ENCODE measurements around the gene ADGRL3.

Gene ADGRL3

DNA sequence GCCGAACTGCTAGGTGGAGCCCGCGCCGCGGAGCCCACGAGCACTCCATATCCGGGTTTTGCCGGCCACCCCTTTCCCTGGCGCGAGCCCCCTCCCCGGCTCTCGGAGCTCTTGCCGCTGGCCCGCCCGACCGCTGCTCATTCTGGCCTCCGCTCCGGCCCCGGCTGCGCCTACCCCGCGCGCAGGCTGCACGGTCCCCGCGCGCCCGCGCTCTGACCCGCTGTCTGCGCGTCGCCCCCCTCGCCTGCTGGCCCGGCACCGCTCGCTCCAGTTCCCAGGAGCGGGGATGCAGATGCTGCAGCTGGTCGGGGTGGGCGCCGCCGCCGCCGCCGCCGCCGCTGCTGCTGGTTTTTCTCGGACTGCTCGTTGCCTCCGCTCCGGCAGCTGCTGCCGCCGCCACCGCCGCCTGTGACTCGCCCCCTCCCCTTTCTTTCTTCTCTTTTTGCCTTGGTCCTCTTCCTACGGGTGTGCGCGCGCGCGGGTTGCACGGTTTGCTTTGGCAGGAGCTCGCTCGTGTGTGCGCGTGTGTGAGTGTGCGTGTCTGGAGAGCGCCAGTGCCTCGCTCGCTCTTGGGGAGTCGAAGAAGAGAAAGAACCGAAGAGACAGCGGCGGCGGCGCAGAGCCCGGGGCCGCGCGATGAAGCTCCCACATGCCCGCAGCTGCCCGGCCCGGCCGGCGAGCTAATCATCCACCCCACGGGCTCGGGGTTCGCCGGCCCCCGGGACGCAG is at the start of gene ADGRL3:
TSS of gene ADGRL3 (plus strand) at position 140 of the 729 bp plus-strand sequence.
- no peak for DNase-seq

DNA sequence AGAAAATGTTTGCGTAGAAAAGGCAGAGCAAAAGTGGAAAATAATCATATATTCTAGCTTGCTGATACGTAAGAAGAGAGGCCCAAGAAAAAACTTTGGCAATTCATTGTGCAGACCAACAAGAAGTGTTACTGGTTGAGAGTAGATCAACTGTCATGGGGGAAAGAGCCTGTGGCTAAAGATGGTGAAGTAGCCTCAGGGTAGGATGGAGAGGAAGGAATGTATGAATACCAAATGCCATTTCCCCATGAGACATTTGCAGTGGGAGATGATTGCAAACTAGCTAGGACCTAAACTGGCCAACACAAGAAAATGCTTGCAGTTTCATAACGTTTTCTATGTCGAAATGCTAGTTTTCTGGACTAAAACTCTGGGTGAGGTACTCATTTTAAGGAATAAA is 47.7 kb upstream of the ADGRL3 start:
- no peak for DNase-seq

DNA sequence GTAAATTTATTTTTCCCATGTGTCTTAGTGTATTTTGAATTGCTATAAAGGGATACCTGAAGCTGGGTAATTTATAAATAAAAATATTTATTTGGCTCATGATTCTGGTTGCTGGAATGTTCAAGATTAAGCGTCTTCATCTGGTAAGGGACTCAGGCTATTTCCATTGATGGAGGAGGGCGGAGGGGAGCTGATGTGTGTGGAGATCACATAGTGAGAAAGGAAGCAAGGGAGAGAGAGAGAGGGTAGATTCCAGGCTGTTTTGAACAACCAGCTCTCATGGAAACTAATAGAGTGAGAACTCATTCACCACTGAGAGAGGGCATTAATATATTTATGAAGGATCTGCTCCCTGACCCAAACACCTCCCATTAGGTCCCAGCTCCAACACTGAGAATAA is 39.6 kb upstream of the ADGRL3 start:
- DNase-seq = no peak

DNA sequence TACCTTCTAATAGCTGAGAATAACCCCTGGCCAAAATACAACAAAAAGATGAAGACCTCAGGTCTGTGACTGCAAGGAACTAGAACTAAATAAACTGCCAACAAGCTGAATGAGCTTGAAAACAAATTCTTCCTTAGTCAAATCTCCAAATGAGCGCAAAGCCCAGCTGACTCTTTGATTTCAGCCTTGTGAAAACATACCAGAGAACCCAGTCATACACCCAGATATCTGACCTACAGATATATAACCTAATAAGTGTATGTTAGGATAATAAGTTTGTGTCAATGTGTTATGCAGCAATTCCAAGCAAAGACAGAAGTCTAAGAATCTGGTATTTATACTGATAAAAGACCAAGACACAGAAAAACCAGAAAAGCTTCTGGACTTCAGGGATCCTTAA is 38.0 kb upstream of the ADGRL3 start:
- no peak for DNase-seq

DNA sequence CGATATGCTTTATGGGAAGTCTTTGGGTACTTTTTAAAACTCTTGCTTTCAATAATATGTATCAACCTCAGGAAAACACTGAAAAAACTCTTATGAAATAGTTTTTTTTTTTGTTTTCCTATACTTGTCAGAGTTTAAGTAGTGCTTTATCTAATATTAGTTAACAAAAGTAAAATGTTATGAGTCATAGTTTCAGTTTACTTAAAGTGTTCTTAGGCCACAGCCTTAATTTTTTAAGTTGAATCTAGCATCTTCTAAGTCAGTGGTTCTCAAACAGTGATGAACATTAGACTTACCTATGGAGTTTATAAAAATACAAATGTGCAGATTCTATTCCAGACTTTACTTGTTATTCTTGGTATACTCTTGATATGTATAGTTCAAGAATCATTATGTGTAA is 26.3 kb upstream of the ADGRL3 start:
- DNase-seq = no peak

DNA sequence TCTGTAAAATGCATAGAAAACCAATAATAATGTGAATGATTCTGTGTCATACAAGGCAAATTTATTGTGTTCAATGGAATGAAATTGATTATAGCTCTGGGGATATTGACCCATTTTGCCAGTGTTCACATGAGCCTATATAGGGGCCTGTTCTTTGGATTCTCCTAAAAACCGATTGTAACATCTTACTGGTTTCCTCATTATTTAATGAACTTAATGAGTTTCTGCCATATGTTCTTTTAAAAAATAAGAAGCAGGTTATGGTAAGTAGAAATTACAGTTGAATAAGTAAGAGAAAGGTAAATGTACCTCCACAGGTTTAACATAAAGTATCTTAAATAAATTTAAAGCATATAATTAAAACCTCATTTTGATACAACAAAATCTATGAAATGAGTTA is 24.6 kb upstream of the ADGRL3 start:
- DNase-seq = no peak

DNA sequence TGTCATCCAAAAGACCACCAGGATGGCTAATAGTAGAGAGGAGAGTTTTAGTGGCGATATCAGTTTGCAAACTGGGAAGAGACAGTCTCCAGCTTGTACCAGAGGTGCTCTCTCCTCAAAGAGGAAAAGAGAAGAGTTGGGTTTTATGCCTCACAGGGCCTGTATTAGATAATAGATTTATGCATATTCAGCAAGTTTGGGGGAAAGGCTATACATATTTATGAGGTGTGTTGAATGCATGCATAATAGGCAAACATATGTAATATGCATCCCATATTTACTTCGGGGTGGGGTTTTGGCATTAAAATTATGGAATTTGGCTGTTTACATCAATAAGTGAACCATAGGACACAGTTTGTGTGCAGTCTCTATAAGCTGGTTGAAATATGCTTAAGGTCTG is 22.8 kb upstream of the ADGRL3 start:
- no peak for DNase-seq

DNA sequence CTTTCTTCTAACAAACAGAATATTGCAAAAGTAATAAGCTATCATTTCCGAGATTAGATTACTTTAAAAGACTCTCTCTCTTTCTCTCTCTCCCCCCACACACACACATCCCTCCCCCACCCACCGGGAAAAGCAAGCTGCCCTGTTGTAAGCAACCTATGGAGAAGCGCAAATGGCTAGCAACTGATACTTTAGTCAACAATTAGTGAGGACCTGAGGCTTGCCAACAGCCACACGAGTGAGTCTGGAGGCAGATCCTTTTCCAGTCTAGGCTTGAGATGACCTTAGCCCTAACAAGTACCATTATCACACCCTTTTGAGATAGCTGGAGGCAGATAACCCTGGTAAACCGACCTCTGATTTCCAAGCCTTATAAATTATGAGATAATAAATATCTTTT is 19.7 kb upstream of the ADGRL3 start:
- DNase-seq = no peak

DNA sequence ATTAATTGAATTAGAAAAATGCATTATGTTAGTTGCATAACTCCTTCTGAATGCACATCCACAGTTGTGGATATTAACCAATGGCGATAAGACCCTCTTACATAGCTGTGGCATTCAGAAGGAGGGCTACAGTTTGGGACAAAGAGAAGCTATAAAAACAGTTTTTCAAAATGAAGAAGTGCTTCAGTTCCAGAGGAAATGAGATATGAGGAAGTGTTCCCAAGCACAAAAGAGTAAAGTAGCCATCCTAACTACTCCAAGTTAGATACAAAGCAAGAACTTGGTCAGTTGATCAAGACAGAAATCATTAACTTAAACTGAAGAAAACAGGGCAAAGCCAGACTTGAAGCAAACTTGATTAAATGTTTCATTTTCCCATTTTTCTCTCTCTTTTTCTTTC is 17.2 kb upstream of the ADGRL3 start:
- no peak for DNase-seq

DNA sequence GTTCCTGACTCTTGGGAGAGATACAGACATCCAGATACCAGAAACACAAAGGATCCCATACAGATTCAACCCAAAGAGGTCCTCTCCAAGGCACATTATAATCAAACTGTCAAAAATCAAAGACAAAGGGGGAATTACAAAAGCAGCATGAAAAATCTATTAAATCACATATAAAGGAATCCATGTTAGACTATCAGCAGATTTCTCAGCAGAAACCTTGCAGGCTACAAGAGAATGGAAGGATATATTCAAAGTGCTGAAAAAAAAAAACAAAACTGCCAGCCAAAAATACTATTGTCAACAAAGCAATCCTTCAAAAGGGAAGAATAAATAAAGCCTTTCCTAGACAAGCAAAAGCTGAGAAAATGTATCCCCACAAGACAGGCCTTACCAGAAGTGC is 14.8 kb upstream of the ADGRL3 start:
- no peak for DNase-seq

DNA sequence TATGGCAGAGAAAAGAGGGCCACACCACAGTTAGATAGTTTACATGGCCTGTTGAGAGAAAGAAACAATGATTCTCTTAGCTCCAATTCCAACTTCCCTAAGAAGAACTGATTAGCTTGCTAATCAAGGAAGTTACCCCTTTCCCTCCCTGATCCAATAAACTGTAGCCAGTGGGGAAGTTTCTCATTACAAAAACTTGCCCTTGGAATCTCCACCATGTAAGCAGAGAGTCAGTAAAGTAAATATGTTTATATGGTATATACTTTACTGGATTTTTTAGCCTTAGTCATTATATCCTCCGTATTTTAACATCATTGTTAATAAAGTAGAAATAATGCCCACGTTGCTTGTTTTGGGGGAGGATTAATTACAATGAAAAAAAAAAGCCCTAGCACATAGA is 7.7 kb upstream of the ADGRL3 start:
- DNase-seq = no peak

DNA sequence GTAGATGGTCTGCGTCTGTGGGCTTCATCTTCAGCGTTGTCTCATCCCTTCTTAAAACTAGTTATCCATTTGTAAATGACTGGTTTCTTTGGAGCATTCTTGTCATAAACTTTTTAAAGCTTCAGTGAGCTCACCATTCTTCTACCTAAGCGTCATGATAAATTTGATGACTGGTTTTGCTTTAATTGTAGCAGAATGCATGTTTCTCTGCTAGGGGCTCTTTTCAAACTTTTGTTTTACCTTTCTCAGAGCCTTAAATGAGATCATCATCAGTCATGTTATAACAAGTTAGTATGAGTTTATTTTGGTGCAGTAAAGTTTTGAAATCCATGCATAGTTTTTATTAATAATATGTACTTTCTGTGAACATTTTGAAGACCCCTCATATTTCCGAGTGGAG is 6.3 kb upstream of the ADGRL3 start:
- no peak for DNase-seq

DNA sequence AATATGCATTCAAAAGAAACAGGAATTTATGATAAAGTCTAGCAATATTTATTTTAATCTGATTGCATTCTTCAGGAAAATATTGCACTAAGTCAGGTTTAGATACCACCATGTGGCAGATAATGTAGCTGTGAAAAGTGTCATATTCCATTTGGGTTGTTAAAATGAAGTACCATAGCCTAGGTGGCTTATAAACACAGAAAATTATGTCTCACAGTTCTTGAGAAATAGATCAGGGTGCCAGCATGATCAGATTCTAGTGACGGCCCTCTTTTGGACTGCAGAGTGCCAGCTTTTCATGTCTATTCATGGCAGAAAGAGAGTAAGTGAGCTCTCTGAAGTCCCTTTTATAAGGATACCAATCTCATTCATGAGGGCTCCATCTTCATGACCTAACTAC is 5.6 kb upstream of the ADGRL3 start:
- DNase-seq = no peak

DNA sequence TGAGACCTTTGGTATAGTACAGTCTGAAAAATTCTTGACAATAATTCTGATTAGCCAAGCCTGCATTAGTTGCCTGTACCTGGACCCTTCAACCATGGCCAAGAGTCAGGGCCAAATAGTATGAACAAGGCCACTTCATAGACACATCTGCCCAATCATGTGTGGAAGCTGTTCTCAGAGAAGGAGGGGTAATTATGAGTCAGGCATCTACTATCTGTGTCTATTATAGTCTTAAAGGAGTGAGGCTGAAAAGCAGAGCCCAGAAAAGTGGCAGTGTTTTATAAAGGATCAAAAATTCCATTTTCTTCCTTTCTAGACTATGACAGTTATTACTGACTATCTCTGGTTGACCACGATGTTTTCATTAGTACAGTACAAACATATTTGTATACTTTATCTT is 5.0 kb upstream of the ADGRL3 start:
- DNase-seq = no peak

DNA sequence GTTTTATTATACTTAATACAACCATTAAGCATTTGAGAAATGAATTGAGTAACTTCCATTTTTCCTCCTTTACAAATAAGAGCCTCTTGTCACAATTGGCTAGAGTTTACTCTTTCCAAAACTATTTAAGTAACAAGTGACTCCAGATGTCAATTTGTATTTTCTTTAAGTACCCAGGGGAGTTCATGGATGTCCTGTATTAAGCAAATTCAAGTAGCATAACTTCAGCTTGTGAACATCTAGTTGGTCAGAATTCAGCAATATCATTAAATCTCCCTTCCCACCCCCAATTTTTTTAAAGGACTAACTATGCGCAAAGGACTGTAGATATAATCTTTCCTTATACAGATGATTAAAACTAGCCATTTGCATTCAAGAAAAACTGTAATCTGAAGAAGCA is 1.4 kb upstream of the ADGRL3 start:
- DNase-seq = no peak

DNA sequence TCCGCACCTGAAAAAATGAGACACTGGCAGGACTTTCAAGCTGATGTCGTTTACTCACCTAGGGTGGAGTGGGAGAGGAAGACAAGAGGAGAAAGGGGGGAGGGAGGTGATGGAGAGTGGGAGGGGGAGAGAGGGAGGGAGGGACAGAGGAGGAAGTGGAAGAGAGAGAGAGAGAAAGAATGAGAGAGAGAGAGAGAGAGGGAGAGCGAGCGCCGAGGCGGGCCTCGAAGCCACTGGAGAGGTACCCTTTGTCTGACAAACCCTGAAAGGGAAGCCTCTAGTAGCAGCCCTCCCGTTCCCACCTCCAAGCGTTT is 296 bp upstream of the ADGRL3 start:
- no peak for DNase-seq

DNA sequence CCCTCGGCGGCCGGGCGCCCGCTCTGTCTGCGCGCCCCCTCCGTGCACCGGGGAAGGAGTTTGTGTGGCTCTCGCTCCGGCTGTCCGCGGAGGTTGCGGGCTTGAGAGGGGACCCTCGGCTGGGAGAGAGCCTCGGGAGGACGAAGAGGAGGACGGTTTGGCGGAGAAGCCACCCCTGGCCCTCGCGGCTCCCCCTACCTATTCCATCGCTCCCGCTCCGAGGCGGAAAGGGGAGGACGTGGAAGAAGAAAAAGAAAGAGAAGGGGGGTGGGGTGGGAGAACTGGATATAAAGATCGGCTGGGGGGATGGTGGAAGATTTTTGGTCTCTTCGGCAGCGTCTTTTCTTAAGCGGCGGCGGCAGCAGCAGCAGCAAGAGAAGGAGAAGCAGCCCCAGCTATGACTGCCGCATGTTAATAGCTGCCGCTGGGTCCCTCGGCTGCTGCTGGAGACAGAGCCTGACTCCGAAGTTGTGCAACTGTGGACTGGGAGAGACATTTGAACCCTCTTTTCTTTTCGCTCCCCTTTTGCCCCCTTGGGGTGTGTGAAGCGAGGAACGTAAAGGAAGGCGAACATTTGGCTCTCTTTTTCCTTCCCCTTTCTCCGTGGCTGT is 895 bp downstream of the ADGRL3 start:
- DNase-seq = no peak

DNA sequence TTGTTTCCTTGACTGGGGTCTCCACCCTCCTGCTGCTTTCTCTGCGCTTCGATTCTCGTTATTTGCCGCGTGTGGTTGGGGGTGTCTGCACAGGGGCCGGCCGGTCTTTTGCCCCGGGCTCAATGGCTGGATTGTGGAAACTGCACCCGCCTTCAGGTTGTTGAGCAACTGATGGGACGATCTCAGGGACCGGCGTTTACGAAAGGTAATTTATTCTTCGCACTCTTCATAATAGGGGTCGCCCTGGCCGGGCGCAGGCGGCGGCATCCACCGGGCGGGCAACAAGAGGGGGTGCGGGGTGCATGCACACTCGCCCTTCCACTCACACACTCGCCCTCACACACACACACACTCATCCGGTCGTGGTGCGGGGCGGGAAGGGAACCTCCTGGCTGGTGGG is 1.4 kb downstream of the ADGRL3 start:
- no peak for DNase-seq

DNA sequence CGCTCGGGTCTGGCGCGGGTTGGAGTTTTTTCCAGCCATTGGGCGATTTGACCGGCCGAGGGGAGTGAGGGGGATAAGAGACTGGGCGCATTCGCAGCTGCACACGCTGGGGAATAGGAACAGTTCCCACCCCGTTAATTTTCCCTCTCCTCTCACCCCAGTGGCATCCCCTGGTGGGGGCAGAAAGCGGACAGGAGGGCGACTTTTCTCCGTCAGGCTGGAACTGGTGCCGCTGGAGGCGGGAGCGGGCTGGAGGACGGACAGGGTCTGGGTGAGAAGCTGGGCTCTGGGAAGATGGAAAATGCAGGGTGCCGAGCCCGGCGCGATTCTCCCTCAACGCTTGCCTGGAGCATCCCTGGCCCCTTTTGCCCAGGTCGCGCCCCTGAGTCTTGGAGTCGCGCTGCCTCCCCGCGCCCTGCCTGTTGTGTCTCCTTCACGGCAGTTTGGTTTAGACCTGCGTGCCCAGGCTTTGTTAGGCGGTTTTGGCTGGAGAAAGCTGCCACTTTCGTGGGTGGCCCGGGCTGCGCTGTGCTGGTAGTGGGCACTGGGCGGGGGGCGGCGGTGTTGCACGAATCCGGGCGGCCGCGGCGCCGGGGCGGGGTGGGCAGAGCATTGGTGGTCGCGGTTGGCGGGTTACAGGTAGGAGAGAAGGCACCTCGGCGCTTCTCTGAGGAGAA is 2.0 kb downstream of the ADGRL3 start:
- DNase-seq = no peak

DNA sequence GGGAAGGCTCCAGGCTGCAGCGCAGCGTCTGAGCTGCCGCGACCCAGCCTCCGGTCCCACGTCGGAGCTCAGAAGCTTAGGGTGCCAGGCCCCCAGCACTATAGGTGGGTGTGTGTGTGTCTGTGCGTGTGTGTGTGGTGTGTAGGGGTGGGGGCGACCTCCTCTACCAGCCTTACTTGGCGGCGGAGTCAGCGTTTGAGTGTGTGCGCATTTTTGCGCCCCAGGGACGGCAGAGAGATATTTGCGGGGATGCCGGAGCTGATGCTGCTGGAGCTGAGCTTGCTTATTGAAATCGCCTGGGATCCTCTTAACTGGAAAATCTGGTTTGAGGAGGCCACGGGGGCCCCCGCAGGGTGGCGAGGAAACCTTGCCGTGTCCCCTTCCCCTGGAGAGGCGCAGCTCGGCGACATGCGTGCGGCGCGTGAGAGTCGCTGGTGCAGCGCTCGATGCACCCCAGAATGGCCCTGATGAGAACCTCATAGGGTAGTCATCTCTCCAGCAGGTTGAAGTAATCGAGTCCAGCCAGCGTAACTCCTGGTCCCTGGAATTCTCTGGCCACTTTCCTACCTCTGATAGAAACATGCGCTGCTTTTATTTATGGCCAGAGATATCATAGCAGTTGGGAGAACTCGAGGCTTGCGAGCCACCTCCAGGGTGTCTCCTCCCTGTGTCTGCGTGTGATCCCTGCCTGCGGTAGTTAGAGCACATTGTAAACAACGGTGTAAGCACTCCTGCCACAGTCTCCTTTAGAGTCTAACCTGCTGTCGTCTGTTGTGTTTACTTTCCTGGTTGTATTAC is 2.7 kb downstream of the ADGRL3 start:
- no peak for DNase-seq

DNA sequence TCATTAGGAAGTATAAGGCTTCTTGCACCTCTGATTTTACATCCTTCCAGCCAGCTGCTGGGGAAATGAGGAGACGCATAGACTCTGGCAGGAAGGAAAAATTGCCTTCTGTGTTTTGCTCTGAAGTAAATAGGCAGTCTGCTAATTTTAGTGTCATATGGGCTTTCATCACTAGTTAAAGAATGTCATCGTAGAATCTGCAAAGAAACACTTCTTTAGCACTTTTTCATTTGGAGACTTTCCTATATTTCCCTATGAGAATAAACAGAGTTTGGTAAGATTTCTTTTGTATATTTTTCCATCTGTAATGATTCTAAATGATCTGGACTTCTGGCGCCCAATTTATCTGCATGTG is 3.3 kb downstream of the ADGRL3 start:
- no peak for DNase-seq

DNA sequence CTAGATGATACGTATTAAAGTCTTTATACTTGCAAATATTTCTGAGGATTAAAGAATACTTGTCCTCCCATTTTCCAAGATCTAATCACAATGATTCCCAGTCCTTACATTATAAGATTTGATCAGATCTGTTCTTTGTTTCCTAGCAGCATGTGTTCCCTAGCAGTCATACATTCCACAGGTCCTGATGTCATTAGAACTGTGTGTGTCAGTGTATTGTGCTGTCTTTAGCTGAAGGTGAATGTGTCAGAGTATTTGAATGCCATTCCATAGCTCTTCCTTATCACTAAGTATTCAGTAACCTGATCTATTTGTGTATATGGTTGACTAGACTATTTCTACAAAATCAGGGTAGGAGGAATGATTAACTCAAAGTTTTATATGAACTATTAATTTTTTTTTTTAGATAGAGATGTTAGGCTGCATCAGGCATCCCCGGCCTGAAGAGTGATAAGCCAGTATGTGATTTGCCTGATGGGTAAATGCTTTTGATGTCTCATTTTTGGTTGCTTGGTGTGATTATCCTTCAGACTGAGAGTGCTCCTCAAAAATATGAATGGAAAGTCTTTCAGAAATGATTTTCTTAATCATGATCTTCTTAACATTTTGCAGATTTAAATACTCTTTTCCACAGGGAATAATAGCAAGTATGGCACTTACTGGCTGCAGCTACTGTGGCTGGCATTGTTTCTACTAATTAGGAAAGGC is 4.4 kb downstream of the ADGRL3 start:
- DNase-seq = no peak

DNA sequence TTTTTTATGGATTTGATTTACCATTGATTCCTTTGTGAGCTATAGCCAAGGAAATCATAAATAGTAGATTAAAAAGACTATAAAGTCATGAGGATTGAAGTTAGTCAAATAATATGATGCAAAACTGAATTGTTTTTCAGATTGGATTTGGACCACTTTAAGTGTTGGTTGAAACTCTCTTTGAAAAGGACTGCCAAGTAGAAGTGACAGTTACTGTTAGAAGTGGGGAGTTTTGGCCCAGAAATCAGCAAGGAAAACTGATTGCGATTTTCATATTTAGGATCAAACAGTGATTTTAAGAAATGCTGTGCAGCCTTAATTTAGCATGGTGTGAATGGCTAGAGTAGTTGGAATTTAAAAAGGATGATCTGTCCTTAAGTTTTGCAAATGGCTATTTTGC is 4.9 kb downstream of the ADGRL3 start:
- no peak for DNase-seq
